Osteoblast (primary cell): Measurements from ENCODE around the gene PFDN1. TPM values are rescaled to one million over a fixed set of nuclear protein-coding genes. Genes with fewer than 3 reads are reported as not detected.

ENCODE experiments used
- DNase-seq: peaks from one replicate; pipeline ENCODE4 v3.0.0; 2011; ENCODE audit warnings: low spot score, mixed read lengths; ENCODE audit not compliant: insufficient read length; ENCODE audit errors: missing footprints
- H2AFZ ChIP-seq: 2 replicates; pipeline ENCODE4 v1.6.0; 2011; ENCODE audit warnings: mild to moderate bottlenecking, low read length
- H3K27ac ChIP-seq: 2 replicates; pipeline ENCODE4 v1.5.1; 2011; ENCODE audit warnings: mild to moderate bottlenecking, low read depth, low read length, moderate library complexity
- H3K27me3 ChIP-seq: 2 replicates; pipeline ENCODE4 v1.6.0; 2012; ENCODE audit warnings: mild to moderate bottlenecking, control low read depth, inconsistent platforms, low read length, moderate library complexity; ENCODE audit not compliant: insufficient read depth
- H3K36me3 ChIP-seq: 2 replicates; pipeline ENCODE4 v1.5.1; 2011; ENCODE audit warnings: mild to moderate bottlenecking, low read length, control low read depth, moderate library complexity; ENCODE audit not compliant: insufficient read depth
- H3K4me1 ChIP-seq: 2 replicates; pipeline ENCODE4 v1.5.1; 2011; ENCODE audit warnings: mild to moderate bottlenecking, low read length, control low read depth, moderate library complexity; ENCODE audit not compliant: insufficient read depth
- H3K4me2 ChIP-seq: 2 replicates; pipeline ENCODE4 v1.6.0; 2011; ENCODE audit warnings: mild to moderate bottlenecking, low read length; ENCODE audit not compliant: insufficient read depth
- H3K4me3 ChIP-seq: fragments of 200-600 bp; sonication (generic); 3 replicates; pipeline ENCODE4 v1.5.1; 2012; ENCODE audit warnings: mild to moderate bottlenecking, low read length, inconsistent platforms; ENCODE audit not compliant: insufficient read depth
- H3K79me2 ChIP-seq: 2 replicates; pipeline ENCODE4 v1.6.0; 2012; ENCODE audit warnings: mild to moderate bottlenecking, low read length, control low read depth, inconsistent platforms; ENCODE audit not compliant: insufficient read depth
- H3K9me3 ChIP-seq: 2 replicates; pipeline ENCODE4 v1.5.1; 2011; ENCODE audit warnings: low read depth, low read length, control low read depth
- H4K20me1 ChIP-seq: 2 replicates; pipeline ENCODE4 v1.6.0; 2012; ENCODE audit warnings: mild to moderate bottlenecking, low read length, control low read depth; ENCODE audit not compliant: insufficient read depth
- total RNA-seq: library from RNA; depleted of rRNA; stranded (reverse); fragments of >200 nt; gene quantifications from 2 replicates; pipeline ENCODE4 v1.2.3, GENCODE V29; 2012
- TF ChIP-seq, protein P1 (sequence below): IDR thresholded peaks from 2 replicates; pipeline ENCODE4 v1.5.1; 2011; ENCODE audit warnings: mild to moderate bottlenecking, low read depth, low read length, moderate library complexity; ENCODE audit errors: extremely low read depth

PFDN1 gene
- total RNA-seq, 1 donor: 65.9 TPM

DNA sequence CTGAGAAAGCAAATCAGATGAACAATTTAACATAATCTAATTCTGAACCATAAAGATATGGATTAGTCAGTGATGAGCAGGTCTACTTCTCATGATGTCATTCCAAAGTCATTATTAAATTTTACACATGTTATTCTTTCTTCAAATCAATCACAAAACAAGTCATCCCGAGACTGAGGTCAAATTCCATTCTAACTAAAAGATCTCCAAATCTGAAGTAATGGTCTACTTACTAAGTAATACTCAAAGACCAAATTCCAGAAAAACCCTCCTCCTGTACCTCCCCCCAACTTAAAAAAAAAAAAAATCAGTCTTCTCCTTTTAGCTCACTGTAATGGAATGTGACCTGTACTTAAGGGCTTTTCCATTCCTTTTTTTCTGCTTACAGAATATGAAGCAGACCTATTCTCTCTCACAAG lies 4.7 kb downstream of the PFDN1 start:
- Histone ChIP-seq H3K27me3 (no peaks in the 10 kb centered on the region), H3K79me2 (peaks cover 66% of the 10 kb centered on the region), H2AFZ (no peak overlapping the region), H3K36me3 (no peaks in the 10 kb centered on the region), H3K4me2 (peak overlapping the region; percentile 37), H3K9me3 (no peaks in the 10 kb centered on the region), H4K20me1 (no peaks in the 10 kb centered on the region), H3K4me1 (peaks cover 47% of the 10 kb centered on the region), H3K4me3 (no peak overlapping the region), H3K27ac (peak overlapping the region; percentile 83)
- peak; percentile 34 for DNase-seq
- TF ChIP-seq, protein P1, sequence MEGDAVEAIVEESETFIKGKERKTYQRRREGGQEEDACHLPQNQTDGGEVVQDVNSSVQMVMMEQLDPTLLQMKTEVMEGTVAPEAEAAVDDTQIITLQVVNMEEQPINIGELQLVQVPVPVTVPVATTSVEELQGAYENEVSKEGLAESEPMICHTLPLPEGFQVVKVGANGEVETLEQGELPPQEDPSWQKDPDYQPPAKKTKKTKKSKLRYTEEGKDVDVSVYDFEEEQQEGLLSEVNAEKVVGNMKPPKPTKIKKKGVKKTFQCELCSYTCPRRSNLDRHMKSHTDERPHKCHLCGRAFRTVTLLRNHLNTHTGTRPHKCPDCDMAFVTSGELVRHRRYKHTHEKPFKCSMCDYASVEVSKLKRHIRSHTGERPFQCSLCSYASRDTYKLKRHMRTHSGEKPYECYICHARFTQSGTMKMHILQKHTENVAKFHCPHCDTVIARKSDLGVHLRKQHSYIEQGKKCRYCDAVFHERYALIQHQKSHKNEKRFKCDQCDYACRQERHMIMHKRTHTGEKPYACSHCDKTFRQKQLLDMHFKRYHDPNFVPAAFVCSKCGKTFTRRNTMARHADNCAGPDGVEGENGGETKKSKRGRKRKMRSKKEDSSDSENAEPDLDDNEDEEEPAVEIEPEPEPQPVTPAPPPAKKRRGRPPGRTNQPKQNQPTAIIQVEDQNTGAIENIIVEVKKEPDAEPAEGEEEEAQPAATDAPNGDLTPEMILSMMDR: no peak

DNA sequence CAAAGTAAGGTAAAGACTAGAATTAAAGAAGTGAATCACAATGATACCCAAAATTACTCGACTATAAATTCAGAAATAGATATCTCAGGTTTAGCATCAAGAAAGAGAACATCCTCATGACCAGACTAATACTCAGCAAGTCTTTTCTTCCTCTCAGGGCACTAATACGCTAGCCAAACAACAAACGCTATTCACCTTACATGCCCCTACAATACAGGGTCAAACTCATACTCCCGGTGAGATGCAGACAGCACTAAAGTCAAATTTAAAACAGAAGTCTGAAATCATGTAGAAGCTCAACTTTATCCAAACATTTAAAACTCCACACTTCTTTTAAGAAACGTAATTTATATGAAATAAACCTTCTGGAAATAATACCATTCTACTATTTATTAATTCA lies 5.6 kb downstream of the PFDN1 start:
- peaks cover 53% of the 10 kb centered on the region for H3K4me1 ChIP-seq

DNA sequence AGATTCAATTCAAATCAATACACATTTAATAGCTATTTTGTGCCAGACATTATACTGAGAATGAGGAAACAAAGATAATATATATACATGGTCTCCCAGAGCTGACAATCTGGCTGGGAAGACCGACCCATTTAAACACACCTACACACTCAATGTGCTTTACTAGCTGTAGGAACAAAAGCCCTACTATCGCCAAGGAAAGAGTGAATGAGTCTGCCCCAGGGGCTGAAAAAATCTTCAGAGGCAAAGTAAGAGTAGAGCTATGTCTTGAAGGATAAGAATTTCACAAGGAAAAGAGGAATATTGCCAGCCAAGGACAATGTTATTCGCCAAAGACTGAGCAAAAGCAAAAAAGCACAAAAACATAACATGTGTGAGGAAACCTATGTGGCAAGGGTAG lies 6.6 kb downstream of the PFDN1 start:
- no peaks in the 10 kb centered on the region for H3K27me3 ChIP-seq
- H3K4me1 ChIP-seq: peaks cover 48% of the 10 kb centered on the region
- peaks cover 61% of the 10 kb centered on the region for H3K79me2 ChIP-seq
- H3K27ac ChIP-seq: no peak overlapping the region
- TF ChIP-seq, protein P1: no peak
- no peak for DNase-seq
- H2AFZ ChIP-seq: no peak overlapping the region
- H3K36me3 ChIP-seq: no peaks in the 10 kb centered on the region
- H3K4me3 ChIP-seq: no peak overlapping the region
- no peaks in the 10 kb centered on the region for H4K20me1 ChIP-seq
- H3K9me3 ChIP-seq: no peaks in the 10 kb centered on the region
- H3K4me2 ChIP-seq: no peak overlapping the region

More for the DNA sequence above, 5.6 kb downstream of the PFDN1 start:
- Histone ChIP-seq H3K79me2 (peaks cover 64% of the 10 kb centered on the region), H3K27me3 (no peaks in the 10 kb centered on the region), H3K27ac (peak overlapping the region; percentile 83), H4K20me1 (no peaks in the 10 kb centered on the region), H3K4me3 (no peak overlapping the region), H3K9me3 (no peaks in the 10 kb centered on the region), H3K4me2 (no peak overlapping the region), H3K36me3 (no peaks in the 10 kb centered on the region), H2AFZ (no peak overlapping the region)
- TF ChIP-seq, protein P1: no peak
- no peak for DNase-seq

DNA sequence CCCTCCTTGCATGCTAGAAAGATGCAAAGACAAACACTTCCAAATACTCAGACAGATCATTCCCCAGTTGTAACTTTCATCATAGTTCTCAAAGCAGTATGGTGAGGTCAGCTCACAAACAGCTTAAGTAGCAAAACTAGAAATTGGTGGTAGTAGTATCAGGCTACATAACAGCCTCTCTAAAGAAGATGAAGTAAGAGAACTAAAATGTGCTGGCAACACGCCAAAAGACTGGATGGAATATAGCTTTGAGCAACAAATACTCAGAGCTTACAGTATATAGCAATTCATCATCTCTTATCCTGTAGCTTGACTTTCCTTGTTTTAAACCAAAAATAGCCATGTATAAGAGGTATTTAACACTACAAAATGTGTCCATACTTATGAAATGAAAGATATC lies 7.5 kb downstream of the PFDN1 start:
- no peak for DNase-seq
- H3K4me3 ChIP-seq: no peak overlapping the region
- no peaks in the 10 kb centered on the region for H3K9me3 ChIP-seq
- H2AFZ ChIP-seq: no peak overlapping the region
- H4K20me1 ChIP-seq: peaks cover 3% of the 10 kb centered on the region
- H3K27ac ChIP-seq: peak overlapping the region; percentile 51
- H3K36me3 ChIP-seq: no peaks in the 10 kb centered on the region
- TF ChIP-seq, protein P1: no peak
- H3K79me2 ChIP-seq: peaks cover 61% of the 10 kb centered on the region
- no peaks in the 10 kb centered on the region for H3K27me3 ChIP-seq
- H3K4me1 ChIP-seq: peaks cover 48% of the 10 kb centered on the region
- H3K4me2 ChIP-seq: no peak overlapping the region
